HFF-Myc (cell line): Measurements from ENCODE around the gene FRG2C.
"Not testable (repeated sequence)": the region's sequence is repeated elsewhere in the genome, so short reads cannot be mapped to it uniquely, and the experiment has no call there.

ENCODE experiments used
- DNase-seq: peaks from one replicate; pipeline ENCODE4 v3.0.0-alpha.2; 2011; ENCODE audit warnings: low read depth; ENCODE audit errors: extremely low read depth
- H3K4me3 ChIP-seq: replicated peaks from 2 replicates; pipeline ENCODE4 v1.5.1; 2011; ENCODE audit warnings: low read depth, mild to moderate bottlenecking, control low read depth, low read length
- TF ChIP-seq, protein P1 (sequence below): IDR thresholded peaks from 2 replicates; pipeline ENCODE4 v1.5.1; 2012; ENCODE audit warnings: mild to moderate bottlenecking, low read depth, low read length, control low read depth; ENCODE audit errors: missing control alignments

Gene FRG2C

DNA sequence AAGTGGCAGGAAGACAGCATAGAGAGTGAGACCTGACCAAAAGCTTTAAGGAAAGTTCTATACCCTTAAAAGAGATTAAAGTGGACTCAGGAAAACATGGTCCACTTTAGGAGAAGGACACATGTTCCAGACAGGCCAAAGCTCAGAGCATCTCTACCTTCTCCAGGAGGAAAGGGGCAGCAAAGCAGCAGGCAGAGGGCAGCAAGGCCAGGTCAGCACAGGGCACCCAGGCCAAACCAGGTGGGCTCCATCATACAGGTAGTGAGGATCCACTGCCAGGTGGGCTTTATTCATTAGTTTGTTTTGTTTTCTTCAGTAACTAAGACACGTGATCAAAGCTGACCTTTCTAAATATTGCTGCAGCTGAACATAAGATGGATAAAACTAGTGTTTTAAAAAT lies 19.8 kb downstream of the FRG2C start:
- H3K4me3 ChIP-seq, DNase-seq: not testable (repeated sequence)

DNA sequence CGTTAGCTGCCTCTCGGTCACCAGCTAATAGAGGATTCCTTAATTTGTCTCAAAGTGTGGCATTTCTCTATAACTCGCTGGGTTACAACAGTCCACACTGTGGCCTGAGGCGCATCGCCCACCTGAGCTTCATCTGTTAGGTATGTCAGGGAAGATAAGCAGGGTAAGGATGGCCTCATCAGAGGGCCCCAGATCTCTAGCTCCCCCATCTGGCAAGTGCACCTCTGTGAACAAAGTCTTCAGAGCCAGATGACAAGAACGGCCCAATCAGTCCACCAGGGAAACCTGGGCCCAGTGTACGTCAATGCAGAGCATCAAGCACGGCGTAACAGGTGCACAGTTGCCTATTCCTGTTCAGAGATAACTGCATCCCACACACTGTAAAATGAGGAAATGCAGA lies 23.2 kb downstream of the FRG2C start:
- TF ChIP-seq, protein P1, sequence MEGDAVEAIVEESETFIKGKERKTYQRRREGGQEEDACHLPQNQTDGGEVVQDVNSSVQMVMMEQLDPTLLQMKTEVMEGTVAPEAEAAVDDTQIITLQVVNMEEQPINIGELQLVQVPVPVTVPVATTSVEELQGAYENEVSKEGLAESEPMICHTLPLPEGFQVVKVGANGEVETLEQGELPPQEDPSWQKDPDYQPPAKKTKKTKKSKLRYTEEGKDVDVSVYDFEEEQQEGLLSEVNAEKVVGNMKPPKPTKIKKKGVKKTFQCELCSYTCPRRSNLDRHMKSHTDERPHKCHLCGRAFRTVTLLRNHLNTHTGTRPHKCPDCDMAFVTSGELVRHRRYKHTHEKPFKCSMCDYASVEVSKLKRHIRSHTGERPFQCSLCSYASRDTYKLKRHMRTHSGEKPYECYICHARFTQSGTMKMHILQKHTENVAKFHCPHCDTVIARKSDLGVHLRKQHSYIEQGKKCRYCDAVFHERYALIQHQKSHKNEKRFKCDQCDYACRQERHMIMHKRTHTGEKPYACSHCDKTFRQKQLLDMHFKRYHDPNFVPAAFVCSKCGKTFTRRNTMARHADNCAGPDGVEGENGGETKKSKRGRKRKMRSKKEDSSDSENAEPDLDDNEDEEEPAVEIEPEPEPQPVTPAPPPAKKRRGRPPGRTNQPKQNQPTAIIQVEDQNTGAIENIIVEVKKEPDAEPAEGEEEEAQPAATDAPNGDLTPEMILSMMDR: no peak
- no peak for DNase-seq
- H3K4me3 ChIP-seq: no peak overlapping the region

DNA sequence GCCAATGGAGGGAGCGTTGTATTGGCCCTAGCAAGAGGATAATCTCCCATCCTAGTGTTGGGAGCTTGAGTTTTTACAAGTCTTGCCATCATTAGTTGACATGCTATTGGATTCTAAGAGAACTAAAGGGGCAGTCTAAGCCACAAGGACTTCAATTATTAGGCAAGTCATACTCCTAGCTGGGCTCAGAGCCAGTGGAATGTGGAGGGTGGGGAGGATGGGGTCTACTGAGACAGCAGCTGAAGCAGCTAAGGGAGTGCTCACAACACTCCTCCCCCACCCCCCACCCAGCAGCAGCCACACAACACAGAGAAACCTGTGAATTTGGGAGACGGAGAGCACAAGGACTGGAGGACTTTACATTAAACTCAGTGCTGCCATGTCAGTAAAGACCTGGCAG lies 27.9 kb downstream of the FRG2C start:
- DNase-seq: no peak
- TF ChIP-seq, protein P1: no peak
- no peak overlapping the region for H3K4me3 ChIP-seq
